Left ventricle myocardium superior (tissue), 1 donor: ENCODE data around the gene AGBL5. TPM values are rescaled to one million over a fixed set of nuclear protein-coding genes. Genes with fewer than 3 reads are reported as not detected.

Experiments used
- ATAC-seq: fragments of 200-7000 bp; cut with Tn5 transposase; one replicate; pipeline ENCODE4 v1.9.1; 2020; ENCODE audit warnings: mild to moderate bottlenecking, moderate library complexity
- DNase-seq: peaks from one replicate; pipeline ENCODE4 v3.0.0-alpha.2; 2020
- intact Hi-C: fragments of 100-400 bp; cut with micrococcal nuclease; formaldehyde crosslinking; loops from one replicate; pipeline ENCODE4 v1.11.0; 2022
- total RNA-seq: library from RNA; stranded (reverse); fragmentation: NEBNext Ultra II Directional; extraction: Animal tissue kit (Norgen Biotek cat#: 25700); gene quantifications from one replicate; pipeline ENCODE4 v1.2.1, GENCODE V29; 2021
- donor health status: DM: no; HTN: yes; CAD: no; lungs with severe emphysema.

AGBL5 gene
- total RNA-seq, 1 donor from 2014 or later, result 9.4 TPM

DNA sequence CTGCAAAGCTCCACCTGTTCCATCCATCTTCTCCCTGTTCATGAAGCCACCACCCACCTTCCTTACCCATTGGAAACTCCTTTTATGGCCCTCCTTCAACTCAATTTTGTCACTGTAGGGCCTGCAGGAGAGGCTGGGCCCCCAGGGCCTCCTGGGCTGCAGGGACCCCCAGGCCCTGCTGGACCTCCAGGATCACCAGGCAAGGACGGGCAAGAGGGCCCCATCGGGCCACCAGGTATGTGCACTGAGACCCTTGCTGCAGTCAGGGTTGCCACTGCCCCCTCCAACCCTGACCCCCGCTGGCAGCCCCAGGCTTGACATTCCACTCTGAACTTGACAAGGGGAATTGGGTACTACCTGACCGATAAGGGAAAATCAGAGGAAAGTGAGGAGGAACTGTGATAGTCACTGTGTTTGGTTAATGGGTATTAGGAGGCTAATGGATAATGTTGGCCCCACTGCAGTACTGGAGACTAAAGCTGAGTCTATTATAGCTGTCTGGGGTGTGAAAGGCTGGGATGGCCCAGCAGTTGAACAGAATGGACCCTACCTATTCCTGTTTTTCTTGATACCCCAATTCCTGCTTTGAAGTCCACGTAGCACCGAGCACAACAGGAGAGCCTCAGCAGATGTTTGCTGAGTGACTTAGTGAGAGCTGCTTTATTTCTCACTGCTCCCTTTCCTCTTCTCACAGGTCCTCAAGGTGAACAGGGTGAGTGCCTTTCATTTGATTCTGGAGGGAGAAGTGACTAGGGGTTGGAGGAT is 33.0 kb downstream of the AGBL5 start:
- ATAC-seq, result no peak
- DNase-seq, result no peak
- intact Hi-C loops, result loop anchor here (10.0 kb wide), 1 partner anchor 120 kb away; no protein-coding TSS in a partner anchor

DNA sequence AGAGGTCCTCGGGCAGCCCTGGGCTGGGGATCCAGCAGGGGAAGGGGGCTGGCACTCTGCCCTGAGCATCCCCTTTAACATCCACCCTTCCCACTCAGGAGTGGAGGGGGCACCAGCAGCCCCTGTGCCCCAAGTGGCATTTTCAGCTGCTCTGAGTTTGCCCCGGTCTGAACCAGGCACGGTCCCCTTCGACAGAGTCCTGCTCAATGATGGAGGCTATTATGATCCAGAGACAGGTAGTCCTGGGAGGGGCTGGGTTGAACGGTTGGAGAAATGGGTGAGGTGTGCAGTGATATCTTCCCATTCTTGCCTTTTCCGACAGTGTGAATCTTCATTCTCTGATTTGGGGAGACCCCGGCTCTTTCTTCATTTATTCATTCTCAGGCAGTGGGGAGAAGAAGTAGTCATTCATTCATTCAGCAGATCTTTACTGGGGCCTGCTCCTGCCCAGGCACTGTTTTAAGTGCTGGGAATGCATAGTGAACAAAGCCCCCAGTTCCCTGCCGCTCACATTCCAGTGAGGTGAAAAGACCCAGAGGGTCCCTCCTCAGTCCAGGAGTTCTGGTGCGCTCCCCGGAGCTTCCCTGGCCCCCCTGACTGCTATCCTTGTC is 33.7 kb downstream of the AGBL5 start:
- no peak for ATAC-seq
- no peak for DNase-seq
- intact Hi-C loops, result loop anchor here (10.0 kb wide), 1 partner anchor 120 kb away; no protein-coding TSS in a partner anchor

DNA sequence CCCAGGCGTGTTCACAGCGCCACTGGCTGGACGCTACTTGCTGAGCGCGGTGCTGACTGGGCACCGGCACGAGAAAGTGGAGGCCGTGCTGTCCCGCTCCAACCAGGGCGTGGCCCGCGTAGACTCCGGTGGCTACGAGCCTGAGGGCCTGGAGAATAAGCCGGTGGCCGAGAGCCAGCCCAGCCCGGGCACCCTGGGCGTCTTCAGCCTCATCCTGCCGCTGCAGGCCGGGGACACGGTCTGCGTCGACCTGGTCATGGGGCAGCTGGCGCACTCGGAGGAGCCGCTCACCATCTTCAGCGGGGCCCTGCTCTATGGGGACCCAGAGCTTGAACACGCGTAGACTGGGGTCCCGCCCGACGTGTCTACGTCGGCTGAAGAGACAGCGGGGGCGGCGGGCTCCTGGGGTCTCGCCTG is 34.2 kb downstream of the AGBL5 start:
- DNase-seq (peak; percentile 91), ATAC-seq (peak; percentile 67)
- intact Hi-C loops, result loop anchor here (10.0 kb wide), 1 partner anchor 121 kb away; no protein-coding TSS in a partner anchor

DNA sequence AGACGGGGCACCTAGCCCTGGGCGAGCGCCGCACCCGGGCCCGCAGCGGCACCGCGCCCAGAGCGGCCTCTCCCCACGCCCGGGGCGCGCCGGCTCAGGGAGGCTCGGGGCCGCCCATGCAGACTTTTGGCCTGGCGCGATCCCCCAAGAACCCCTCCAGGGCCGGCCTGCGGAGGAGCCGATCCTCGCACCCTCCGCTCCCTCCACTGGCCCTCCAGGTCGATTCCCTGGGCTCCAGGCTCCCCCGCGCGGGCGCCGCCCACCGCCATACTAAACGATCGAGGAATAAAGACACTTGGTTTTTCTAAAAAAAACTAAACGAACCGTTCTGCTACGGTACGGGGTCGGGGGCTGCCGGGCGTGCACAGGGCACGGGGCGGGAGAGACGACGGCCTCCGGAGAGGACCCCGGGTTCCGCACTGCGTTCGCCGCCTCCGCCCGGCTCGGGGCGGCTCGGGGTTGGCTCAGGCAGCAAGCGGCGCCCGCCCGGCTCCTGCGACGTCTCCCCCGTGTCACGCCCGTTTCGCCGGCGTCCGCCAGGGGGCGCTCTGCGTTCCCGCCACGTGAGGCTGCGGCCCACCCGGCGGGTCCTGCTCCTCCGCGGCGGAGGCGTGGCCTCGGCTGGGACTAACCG is 34.7 kb downstream of the AGBL5 start:
- DNase-seq (peak; percentile 98), ATAC-seq (peak; percentile 91)
- intact Hi-C loops, result loop anchor here (10.0 kb wide), 1 partner anchor 121 kb away; no protein-coding TSS in a partner anchor

DNA sequence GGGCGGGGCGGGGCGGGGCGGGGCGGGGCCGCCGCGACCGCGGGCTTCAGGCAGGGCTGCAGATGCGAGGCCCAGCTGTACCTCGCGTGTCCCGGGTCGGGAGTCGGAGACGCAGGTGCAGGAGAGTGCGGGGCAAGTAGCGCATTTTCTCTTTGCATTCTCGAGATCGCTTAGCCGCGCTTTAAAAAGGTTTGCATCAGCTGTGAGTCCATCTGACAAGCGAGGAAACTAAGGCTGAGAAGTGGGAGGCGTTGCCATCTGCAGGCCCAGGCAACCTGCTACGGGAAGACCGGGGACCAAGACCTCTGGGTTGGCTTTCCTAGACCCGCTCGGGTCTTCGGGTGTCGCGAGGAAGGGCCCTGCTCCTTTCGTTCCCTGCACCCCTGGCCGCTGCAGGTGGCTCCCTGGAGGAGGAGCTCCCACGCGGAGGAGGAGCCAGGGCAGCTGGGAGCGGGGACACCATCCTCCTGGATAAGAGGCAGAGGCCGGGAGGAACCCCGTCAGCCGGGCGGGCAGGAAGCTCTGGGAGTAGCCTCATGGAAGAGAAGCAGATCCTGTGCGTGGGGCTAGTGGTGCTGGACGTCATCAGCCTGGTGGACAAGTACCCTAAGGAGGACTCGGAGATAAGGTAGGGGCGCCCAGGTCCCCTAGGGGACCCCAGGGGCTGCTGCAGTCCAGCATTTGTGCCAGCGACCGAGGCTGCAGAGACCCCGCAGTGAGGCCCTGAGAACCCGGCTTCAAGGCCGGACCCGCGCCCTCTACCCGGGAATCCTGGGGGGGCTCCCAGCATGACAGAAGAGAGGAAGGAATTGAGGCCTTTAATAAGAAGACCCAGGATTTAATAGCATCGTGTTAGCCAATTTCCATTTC is 35.5 kb downstream of the AGBL5 start, which contains the start of gene KHK:
KHK (plus strand) TSS at position 49 of the 870 bp plus-strand sequence; CDS start at position 537, 488 bp downstream.
- intact Hi-C loops, result loop anchor here (10.0 kb wide), 1 partner anchor 122 kb away; no protein-coding TSS in a partner anchor
- peak; percentile 28 for ATAC-seq
- DNase-seq, result peak; percentile 68

DNA sequence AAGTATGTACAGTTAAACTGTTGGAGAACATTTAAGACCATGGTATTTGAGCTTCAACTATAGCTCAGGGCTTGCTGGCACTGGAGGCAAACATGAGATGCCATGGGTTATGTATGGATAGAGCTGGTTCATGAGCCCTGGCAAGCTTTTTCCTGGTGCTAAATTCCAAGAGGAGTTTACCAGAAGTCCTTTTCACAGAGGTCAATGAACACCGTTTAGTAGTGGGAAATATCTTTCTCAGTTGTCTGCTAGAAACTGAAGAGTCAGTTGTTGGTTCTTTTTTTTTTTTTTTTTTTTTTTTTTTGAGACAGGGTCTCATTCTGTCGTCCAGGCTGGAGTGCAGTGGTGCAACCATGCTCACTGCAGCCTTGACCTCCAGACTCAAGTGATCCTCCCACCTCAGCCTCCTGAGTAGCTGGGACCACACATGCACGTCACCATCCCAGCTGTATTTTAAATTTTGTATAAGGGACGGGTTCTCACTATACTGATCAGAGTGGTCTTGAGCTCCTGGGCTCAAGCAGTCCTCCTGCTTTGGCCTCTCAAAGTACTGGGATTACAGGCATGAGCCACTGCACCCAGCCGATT is 36.4 kb downstream of the AGBL5 start:
- ATAC-seq, result no peak
- DNase-seq, result no peak
- intact Hi-C loops, result loop anchor here (10.0 kb wide), 1 partner anchor 123 kb away; no protein-coding TSS in a partner anchor

DNA sequence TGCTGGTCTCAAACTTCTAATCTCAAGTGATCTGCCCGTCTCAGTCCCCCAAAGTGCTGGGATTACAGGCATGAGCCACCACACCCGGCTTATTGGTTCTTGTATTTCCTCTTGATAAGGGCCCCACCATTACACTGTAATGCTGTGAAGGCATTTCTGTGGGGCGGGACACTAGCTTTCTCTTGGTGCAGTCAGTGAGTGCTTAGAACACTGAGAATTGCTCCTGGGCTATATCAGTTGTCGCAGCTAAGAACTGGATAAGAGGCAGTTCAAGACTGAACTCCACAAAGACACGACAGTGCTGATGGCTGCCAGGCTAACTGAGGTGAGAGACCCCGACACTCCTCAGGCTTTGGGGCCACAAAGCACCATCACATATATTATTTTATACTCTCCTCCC is 37.2 kb downstream of the AGBL5 start:
- intact Hi-C loops, result loop anchor here (10.0 kb wide), 1 partner anchor 124 kb away; no protein-coding TSS in a partner anchor
- DNase-seq (no peak), ATAC-seq (no peak)

DNA sequence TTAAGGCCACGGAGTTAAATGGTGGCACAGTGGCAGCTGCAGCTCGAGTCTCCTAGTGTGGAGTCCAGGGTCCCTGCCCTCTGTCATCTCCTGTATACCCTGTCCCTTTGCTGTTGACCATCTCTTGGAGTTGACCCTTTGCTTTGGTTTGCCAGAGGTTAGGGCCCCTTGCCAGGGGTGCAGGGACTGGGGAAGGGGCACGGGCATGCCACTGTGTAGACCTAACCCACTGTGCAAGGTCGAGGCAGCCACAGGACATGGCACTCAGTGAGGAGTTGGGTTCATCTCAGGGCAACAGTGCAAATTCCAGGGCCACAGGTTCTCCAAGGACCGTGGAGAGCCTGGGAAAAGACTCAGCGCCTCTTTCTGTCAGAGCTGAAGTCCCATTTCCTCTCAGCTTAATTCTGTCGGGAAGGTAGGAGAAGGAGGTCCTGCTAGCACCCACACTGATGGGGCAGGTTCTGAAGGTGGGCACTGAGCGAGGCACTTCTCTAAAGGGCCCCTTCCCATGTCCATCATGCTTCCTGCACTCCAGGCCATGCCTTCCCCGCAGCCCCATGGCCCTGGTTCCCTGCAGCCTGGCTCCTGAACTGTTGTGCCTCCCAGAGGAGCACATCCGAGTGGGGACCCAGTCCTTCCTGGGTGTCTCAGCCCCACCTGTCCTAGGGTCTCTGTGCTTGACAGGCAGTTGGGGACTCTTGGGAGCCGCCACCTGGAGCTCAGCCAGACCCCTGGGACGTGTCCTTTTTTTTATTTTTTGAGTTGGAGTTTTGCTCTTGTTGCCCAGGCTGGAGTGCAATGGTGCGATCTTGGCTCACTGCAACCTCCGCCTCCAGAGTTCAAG is 37.9 kb downstream of the AGBL5 start:
- DNase-seq (no peak), ATAC-seq (no peak)
- intact Hi-C loops, result loop anchor here (10.0 kb wide), 1 partner anchor 125 kb away; no protein-coding TSS in a partner anchor

DNA sequence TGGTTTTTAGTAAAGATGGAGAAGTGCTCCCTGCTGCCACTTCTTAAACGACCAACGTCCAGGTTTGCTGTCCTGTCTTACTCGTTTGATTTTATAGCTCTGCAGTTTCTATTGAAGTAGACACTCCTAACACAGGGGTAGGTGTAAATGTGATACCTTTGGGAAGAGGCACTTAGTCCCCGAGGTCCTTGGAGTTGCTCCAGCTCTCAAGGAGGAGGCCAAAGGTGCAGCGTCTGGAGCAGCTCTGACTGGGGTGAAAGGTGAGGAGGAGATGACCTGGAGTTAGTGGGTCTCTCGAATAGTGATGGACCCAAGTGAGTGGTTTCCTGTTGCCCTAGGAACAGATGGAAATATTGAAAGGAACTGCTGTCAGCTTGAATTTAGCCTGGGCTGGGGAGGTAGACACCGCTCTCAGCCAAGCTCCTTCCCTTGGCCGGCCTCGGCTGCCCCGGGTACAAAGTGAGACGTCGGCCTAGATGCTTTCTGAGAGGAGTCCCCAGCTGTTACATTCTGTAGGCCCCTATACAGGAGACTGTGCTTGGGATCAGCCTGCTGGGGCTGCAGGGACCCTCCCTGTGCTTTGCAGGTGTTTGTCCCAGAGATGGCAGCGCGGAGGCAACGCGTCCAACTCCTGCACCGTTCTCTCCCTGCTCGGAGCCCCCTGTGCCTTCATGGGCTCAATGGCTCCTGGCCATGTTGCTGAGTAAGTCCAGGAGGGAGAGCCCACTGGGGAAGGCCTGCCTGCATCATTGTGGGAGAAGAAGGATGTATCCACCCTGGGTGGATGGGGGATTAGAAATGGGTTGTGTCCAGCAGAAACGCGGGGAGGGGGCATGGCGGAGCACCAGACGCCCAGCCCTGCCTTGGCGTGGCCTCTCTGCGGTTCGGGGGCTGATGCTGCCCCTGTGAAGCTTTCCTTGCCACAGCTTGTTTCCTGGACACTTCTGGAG is 40.6 kb downstream of the AGBL5 start:
- no peak for DNase-seq
- intact Hi-C loops, result loop anchor here (10.0 kb wide), 2 partner anchors 93 to 193 kb away; partner anchors contain the start of gene TRIM54
- ATAC-seq, result no peak

DNA sequence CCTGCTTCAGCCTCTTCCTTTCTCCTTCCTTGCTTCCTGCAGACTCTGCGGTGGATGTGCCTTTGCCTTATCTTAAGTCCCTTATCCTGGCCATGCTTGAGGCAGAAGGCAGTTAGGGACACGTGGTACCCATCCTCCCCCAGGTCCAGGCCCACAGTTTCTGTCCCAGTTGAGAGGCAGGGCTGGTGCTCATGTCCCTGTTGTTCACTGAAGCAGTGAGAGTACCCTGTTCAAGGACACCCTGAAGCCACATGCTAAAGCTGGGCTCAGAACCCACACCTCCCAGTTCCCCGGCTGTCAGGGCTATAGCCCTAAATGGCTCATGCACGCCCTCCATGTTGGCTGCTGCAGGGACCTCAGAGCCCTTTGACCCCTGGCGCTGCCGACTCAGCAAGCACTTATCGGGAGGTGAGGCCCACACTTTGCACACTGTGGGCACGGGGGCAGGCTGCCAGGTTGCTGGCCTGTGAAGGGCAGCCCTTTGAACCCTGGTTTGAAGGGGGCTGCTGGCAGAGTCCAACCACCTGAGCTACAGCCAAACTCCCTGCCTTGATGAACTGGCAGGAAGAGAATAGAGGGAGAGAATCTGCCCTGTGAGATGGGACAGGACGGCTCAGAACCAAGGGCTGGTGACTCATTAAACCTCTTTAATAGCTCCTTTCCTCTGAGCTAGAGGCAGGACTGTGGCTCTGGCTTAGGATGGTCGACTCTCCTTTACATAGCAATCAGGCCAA is 41.4 kb downstream of the AGBL5 start:
- intact Hi-C loops, result loop anchor here (10.0 kb wide), 2 partner anchors 92 to 192 kb away; partner anchors contain the start of gene TRIM54
- DNase-seq (no peak), ATAC-seq (no peak)

DNA sequence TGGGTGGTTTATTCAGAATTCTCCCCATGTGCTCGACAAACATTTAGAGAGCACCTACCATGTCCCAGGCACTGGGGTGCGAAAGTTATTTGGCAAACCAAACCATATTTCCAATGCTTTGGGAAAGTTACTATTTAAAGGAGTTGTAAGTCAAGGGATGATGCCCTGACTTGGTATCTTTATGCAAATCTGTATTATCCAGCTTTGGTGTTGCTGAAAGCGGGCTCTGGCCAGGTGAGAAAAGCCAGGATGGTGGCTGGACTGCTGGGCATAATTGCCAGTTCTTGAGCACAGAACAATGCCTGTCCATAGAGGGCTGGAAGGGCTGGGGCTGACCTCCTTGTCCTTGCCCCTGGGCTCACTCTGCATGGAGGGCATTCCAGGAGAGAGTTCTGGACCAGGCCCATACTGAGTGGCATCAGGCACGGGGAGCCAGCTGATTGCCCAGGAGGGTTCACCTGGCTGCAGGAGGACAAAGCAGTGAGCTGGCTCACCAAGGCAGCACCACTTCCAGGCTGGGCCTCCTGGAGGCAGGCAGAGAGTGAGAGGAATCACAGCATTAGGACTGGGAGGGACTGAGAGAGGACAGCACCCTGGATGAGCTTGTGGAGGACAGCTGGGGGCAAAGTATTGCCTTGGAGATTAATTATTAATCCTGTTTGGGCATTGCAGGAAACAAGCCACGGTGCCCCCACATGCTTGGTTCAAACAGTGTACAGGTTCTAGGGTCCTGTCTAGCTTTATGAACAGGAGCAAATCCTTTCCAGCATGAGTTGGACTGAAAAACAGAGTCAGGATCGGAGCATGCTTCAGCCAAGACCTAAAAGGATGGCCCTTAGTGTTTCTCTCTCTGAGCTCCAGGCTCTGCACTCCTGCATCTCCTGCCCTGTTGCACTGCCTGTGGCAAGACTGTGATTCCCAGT is 42.2 kb downstream of the AGBL5 start:
- intact Hi-C loops, result loop anchor here (10.0 kb wide), 2 partner anchors 91 to 191 kb away; partner anchors contain the start of gene TRIM54
- DNase-seq, result no peak
- ATAC-seq, result no peak

DNA sequence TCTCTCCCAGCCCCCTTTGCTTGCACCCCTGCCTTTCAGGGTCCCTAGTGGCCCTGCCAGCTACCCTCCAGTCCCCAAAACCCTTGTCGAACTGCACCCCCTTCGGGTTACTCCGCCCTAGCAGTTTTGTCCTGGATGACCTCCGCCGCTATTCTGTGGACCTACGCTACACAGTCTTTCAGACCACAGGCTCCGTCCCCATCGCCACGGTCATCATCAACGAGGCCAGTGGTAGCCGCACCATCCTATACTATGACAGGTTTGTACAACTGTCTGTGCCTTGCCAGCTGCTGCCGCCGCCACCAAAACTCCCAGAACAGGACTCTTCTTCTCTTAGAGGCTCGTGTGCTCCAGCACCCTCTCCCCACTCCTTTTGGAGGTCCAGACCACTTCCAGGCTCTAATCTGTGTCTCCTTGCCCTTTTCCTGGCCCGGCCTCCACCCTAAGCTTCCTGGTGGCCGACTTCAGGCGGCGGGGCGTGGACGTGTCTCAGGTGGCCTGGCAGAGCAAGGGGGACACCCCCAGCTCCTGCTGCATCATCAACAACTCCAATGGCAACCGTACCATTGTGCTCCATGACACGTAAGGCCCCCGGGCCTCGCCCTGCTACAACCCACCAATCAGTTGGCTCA is 43.0 kb downstream of the AGBL5 start:
- DNase-seq, result no peak
- no peak for ATAC-seq
- intact Hi-C loops, result loop anchor here (10.0 kb wide), 2 partner anchors 90 to 190 kb away; partner anchors contain the start of gene TRIM54

DNA sequence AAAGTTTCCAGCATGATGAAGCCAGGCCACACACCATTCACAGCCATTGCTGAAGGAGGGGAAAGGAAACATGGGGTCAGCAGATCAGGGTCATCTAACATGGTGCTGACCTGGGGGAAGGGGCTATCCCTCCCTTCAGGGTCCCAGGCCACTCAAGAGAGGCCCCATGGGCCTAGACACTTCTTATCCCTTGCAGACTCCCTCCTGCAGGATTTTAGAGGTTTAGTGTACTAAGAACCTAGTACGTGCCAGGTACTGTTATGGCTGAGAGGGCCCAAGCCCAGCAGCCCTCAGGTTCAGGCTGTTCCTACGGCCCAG is 43.9 kb downstream of the AGBL5 start:
- ATAC-seq, result no peak

More for the DNA sequence above, 43.9 kb downstream of the AGBL5 start:
- no peak for DNase-seq
- intact Hi-C loops, result loop anchor here (10.0 kb wide), 2 partner anchors 89 to 189 kb away; partner anchors contain the start of gene TRIM54
